Stomach smooth muscle (tissue), 2 donors: ENCODE measurements around the gene AHNAK.

Experiments used
- H3K27ac ChIP-seq: one replicate; pipeline ENCODE4 v1.7.0; 2013; ENCODE audit warnings: mild to moderate bottlenecking, low read length, inconsistent platforms
- H3K27me3 ChIP-seq, 2 donors: one replicate each; pipeline ENCODE4 v1.7.0; 2013; ENCODE audit warnings: low read length in 2 of 2; ENCODE audit not compliant: insufficient read depth in 2 of 2, control insufficient read depth in 1 of 2
- H3K36me3 ChIP-seq, 2 donors: one replicate each; pipeline ENCODE4 v1.7.0; 2013; ENCODE audit warnings: low read length in 2 of 2; ENCODE audit not compliant: control insufficient read depth in 2 of 2, insufficient read depth in 2 of 2
- H3K4me1 ChIP-seq: one replicate; pipeline ENCODE4 v1.7.0; 2013; ENCODE audit warnings: low read length; ENCODE audit not compliant: control insufficient read depth, insufficient read depth
- H3K4me3 ChIP-seq, 2 donors: one replicate each; pipeline ENCODE4 v1.7.0; 2013; ENCODE audit warnings: low read length in 2 of 2
- H3K9ac ChIP-seq, 2 donors: one replicate each; pipeline ENCODE4 v1.7.0; 2013; ENCODE audit warnings: low read length in 2 of 2, mild to moderate bottlenecking in 1 of 2
- H3K9me3 ChIP-seq, 2 donors: one replicate each; pipeline ENCODE4 v1.7.0; 2013; ENCODE audit warnings: low read length in 2 of 2; ENCODE audit not compliant: control insufficient read depth in 2 of 2
- donor health status: healthy.
- donor health status: Pancreatic carcinoma.

AHNAK gene

GRCh38 chr11:62548545-62549335, 2.1 kb upstream of the AHNAK start:
- no peaks in the 10 kb centered on the region for H3K9me3 ChIP-seq
- H3K4me1 ChIP-seq, result peaks cover 62% of the 10 kb centered on the region
- H3K27ac ChIP-seq, result peak overlapping the region; percentile 94
- no peak overlapping the region for H3K4me3 ChIP-seq
- no peaks in the 10 kb centered on the region for H3K36me3 ChIP-seq
- peak overlapping the region in 1 of 2 donors; percentile 6 for H3K9ac ChIP-seq
- H3K27me3 ChIP-seq, result no peaks in the 10 kb centered on the region

GRCh38 chr11:62547691-62548281, 1.2 kb upstream of the AHNAK start:
- H3K9me3 ChIP-seq, result no peaks in the 10 kb centered on the region
- no peaks in the 10 kb centered on the region for H3K27me3 ChIP-seq
- peak overlapping the region; percentile 94 for H3K27ac ChIP-seq
- H3K4me3 ChIP-seq, result peak overlapping the region; percentile 87 to 95
- H3K4me1 ChIP-seq, result peaks cover 62% of the 10 kb centered on the region
- H3K36me3 ChIP-seq, result peaks cover 0 to 4% of the 10 kb centered on the region in 2 donors
- peak overlapping the region; percentile 71 to 81 for H3K9ac ChIP-seq

GRCh38 chr11:62546929-62547625, 471 bp upstream of the AHNAK start:
- H3K4me3 ChIP-seq, result peak overlapping the region; percentile 87 to 95
- no peaks in the 10 kb centered on the region for H3K9me3 ChIP-seq
- no peaks in the 10 kb centered on the region for H3K27me3 ChIP-seq
- peaks cover 0 to 4% of the 10 kb centered on the region in 2 donors for H3K36me3 ChIP-seq
- H3K4me1 ChIP-seq, result peaks cover 62% of the 10 kb centered on the region
- peak overlapping the region; percentile 71 to 81 for H3K9ac ChIP-seq
- H3K27ac ChIP-seq, result peak overlapping the region; percentile 94

- peak overlapping the region; percentile 88 to 94 for H3K9ac ChIP-seq
- H3K36me3 ChIP-seq, result peaks cover 0 to 4% of the 10 kb centered on the region in 2 donors
- no peaks in the 10 kb centered on the region for H3K27me3 ChIP-seq
- H3K27ac ChIP-seq, result peak overlapping the region; percentile 94
- H3K4me3 ChIP-seq, result peak overlapping the region; percentile 95 to 97
- H3K9me3 ChIP-seq, result no peaks in the 10 kb centered on the region
- H3K4me1 ChIP-seq, result peaks cover 63% of the 10 kb centered on the region
These were observed 966 bp downstream of the AHNAK start for GRCh38 chr11:62545437-62546243.

GRCh38 chr11:62544581-62545436, 1.8 kb downstream of the AHNAK start:
- no peaks in the 10 kb centered on the region for H3K27me3 ChIP-seq
- no peaks in the 10 kb centered on the region for H3K9me3 ChIP-seq
- peak overlapping the region; percentile 95 to 97 for H3K4me3 ChIP-seq
- H3K36me3 ChIP-seq, result peaks cover 0 to 4% of the 10 kb centered on the region in 2 donors
- H3K4me1 ChIP-seq, result peaks cover 68% of the 10 kb centered on the region
- H3K27ac ChIP-seq, result peak overlapping the region; percentile 94
- H3K9ac ChIP-seq, result peak overlapping the region; percentile 88 to 94

GRCh38 chr11:62543680-62544444, 2.7 kb downstream of the AHNAK start:
- Histone ChIP-seq H3K27me3 (no peaks in the 10 kb centered on the region), H3K9ac (peak overlapping the region; percentile 88 to 94), H3K36me3 (peaks cover 0 to 4% of the 10 kb centered on the region in 2 donors), H3K9me3 (no peaks in the 10 kb centered on the region), H3K4me3 (peak overlapping the region; percentile 95 to 97), H3K27ac (peak overlapping the region; percentile 94), H3K4me1 (peaks cover 72% of the 10 kb centered on the region)

- no peaks in the 10 kb centered on the region for H3K9me3 ChIP-seq
- peak overlapping the region; percentile 94 for H3K27ac ChIP-seq
- H3K4me3 ChIP-seq, result peak overlapping the region; percentile 95 to 97
- H3K9ac ChIP-seq, result peak overlapping the region; percentile 88 to 94
- H3K36me3 ChIP-seq, result peaks cover 0 to 4% of the 10 kb centered on the region in 2 donors
- H3K4me1 ChIP-seq, result peaks cover 72% of the 10 kb centered on the region
- H3K27me3 ChIP-seq, result no peaks in the 10 kb centered on the region
These were observed 3.6 kb downstream of the AHNAK start for GRCh38 chr11:62542750-62543567.

GRCh38 chr11:62542111-62542745, 4.4 kb downstream of the AHNAK start:
- H3K27ac ChIP-seq, result peak overlapping the region; percentile 94
- no peaks in the 10 kb centered on the region for H3K9me3 ChIP-seq
- peak overlapping the region; percentile 81 to 88 for H3K9ac ChIP-seq
- peaks cover 71% of the 10 kb centered on the region for H3K4me1 ChIP-seq
- peaks cover 0 to 4% of the 10 kb centered on the region in 2 donors for H3K36me3 ChIP-seq
- H3K4me3 ChIP-seq, result peak overlapping the region; percentile 64 to 95
- H3K27me3 ChIP-seq, result no peaks in the 10 kb centered on the region
